HG03064 (cell line): Measurements from ENCODE around the gene MRPL17.
A peak's percentile ranks its signal among the peaks of the same experiment; 100 is the strongest.
"Not testable (repeated sequence)": the region's sequence is repeated elsewhere in the genome, so short reads cannot be mapped to it uniquely, and the experiment has no call there.

Source experiments
- ATAC-seq: cut with Tn5 transposase; IDR thresholded peaks from one replicate; pipeline ENCODE4 v1.9.1; 2021; ENCODE audit warnings: low read depth; ENCODE audit not compliant: unreplicated experiment

The MRPL17 gene

DNA sequence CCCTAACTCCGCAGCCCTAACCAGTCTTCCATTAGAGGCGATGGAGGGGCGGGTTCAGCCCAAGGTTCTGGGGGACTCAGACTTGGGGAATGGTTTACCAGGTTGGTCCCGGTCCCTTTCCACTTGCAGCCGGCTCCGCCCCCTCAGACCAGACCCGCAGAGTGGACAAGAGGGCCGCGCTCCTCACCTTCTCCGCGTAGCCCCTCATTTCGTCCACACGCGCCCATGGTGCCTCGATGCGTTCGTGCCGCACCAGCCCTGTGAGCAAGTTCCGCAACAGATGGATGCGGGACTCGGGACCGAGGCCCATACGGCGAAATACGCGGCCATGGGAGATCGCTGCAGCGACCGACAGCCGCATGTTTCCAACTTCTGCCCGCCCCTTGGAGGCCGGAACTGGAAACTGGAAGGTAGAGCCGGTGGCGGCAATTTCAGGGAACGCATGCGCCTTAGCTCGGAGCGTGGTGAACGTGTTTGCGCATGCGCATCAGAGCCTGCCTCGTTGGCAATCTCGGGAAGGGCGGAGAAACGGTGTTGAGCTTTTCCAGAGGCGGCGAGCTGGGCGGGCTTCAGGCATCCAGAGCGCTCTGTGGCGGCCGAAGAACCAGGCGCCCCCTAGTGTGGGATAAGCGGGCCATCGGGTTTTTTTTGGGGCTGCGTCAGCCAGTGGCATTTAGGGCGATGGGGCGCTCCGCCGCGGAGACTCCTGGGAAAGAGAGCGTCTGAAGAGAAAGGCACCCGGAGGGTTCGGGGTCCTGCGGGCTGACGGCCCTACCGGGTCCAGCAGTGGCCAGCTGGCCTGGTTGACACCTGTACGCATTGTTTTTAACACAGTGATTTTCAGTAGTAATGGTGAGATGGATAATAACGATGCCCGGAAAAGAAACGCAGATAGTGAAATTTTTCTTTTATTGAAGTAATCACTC lies at the start of gene MRPL17:
MRPL17 (minus strand) TSS at position 405 of the 926 bp plus-strand sequence; CDS start at position 361, 44 bp downstream.
- ATAC-seq, result peak; percentile 89

DNA sequence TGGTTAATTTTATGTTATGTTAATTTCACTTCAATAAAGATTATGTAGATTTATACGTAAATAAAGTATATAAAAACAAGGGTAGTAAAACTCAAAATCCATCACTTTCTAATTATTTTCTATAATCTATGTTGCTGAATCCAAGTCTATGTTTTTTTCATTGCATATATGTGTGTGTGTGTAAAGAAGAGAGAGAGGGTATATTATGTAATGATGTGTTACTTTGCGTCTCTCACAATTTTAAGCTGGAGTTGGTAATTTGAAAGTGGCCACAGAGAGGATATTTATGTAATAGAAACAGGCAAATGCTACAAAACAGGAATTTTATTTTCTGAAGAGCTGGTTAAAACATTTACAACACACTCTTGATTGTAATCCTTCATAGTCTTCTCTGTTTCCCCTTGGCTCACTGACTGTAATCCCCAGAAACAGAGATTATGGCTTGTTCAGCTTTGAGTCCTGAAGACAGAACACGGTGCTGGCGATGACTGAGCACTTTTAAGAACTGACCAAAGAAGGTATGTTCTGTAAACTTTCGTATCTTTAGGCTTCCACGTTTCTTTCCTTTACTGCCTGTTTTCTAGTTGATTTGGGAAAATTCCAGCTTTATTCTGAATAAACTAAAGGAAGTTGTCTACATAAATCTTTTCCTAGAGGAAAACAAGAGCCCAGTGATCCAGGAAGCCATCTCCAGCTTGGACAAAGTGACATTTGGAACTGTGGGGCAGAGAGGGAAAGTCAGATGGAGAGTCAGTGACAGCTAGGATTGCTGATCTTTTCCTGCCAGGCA lies 45.0 kb upstream of the MRPL17 start:
- ATAC-seq, result no peak

DNA sequence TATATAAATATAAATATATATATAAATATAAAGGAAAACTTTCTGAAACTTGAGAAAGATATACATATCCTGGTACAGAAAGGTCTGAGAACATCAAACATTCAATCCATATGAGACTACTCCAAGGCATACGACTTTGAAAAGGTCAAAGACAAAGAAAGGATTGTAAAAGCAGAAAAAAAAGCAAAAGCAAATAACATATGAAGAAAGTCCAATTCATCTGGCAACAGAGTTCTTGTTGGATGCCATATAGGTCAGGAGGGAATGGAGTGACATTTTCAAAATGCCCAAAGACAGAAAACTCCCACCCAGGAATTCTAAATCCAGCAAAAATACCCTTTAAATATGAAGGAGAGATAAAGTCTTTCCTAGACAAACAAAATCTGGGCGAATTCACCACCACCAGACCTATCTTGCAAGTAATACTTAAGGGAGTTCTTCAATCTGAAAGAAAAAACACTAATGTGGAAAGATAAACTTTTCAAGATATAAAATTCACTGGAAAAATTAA lies 42.3 kb upstream of the MRPL17 start:
- no peak for ATAC-seq

DNA sequence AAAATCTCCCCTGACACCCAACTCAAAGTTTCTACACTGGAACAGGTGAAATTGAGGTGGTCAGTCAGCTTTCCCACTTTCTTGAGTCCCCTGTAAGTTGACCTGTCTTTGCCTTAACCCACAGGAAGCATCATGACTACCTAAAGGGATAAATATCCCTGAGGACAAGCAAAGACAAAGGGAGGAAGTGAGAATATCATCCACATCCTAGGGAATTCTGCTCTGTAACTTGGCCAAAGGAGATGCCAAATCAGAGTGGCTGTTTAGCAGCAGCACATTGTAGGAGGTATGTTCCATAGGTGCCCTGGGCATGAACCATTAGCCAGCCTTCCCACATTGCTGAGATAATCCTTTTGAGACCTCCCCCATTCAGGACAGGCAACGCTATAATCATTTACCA lies 40.9 kb upstream of the MRPL17 start:
- no peak for ATAC-seq

DNA sequence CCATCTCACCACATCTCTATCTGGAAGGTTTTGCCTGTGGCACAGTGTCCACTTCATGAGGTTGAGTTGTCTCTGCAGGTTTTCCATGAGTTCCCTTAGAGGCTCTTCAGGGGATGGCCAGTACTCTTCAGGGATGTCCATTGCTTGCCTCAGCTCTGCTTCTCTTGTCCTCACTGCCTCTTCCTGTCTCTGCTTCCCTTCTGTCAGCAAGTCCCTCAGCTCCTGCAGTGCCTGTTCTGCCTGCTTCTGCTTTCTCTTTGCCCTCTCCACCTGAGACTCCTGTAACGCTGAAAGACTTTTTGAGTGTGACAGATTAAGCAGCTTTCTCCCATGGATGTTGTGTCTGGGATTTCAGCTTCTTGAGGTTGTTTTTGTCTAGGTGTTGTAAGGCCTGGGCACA lies 38.2 kb upstream of the MRPL17 start:
- ATAC-seq, result no peak

DNA sequence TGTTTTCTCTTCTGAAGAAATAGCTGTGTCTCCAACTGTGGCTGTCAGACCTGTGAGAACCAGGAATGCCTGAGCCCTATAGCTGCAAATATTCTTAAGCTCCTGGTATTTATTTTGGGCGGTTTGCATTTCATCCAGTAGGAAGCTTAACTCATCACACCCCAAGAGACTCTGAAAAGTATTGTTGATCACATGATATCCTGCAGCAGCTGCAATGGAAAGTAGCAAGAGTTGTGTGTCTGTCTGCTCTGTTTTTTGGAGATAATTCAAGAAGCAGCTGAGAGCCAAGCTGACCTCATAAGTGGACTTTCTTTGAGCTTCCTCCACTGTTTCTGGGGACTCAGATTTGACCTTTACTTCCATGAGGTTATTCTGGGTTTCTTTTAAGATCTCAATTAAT lies 36.4 kb upstream of the MRPL17 start:
- ATAC-seq, result no peak

DNA sequence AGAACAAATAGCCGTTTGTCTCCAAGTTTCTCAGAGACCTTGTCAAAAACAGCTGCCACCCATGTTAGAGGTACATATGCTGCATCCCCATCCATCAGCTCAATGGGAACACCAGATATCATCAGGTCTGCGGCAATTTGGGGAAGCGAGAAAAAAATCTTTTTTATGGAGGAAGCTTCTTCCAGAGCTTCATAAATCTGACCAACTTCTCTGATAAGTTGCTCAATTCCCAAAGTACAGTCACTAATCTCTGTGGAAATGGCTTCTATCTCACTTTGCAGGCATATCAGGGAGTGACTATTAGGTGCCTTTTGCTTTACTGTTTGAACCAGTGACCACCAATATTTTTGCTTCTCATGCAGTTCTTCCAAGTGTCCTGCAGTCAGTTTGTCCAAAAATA lies 34.3 kb upstream of the MRPL17 start:
- no peak for ATAC-seq

DNA sequence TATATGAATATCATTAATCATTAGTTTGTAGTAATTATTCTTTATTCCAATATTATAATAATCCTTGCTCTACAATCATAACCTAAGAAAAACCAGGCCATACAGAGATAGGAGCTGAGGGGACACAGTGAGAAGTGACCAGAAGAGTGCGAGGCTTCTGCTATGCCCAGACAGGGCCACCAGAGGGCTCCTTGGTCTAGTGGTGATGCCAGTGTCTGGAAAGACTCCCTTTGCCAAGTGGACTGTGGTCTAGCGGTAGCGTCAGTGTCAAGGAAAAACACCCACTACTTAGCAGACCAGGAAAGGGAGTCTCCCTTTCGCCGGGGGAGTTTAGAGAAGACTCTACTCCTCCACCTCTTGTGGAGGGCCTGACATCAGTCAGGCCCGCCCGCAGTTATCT lies 28.4 kb upstream of the MRPL17 start:
- not testable (repeated sequence) for ATAC-seq

DNA sequence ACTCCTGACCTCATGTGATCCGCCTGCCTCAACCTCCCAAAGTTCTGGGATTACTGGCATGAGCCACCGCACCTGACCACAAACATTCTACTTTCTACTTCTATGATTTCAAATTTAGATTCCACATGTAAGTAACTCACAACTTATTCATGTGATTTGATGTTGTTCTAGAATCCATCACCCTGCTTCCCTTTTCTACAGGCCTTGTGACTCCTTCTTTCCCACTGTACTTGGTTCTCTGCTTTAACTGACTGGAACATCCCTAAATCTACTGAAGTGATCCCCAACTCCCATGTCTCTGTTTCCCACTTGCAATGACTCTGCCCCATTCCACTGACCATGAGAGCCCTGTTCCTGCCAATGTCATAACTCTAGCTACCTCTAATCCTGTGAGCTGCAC lies 25.7 kb upstream of the MRPL17 start:
- ATAC-seq, result no peak

DNA sequence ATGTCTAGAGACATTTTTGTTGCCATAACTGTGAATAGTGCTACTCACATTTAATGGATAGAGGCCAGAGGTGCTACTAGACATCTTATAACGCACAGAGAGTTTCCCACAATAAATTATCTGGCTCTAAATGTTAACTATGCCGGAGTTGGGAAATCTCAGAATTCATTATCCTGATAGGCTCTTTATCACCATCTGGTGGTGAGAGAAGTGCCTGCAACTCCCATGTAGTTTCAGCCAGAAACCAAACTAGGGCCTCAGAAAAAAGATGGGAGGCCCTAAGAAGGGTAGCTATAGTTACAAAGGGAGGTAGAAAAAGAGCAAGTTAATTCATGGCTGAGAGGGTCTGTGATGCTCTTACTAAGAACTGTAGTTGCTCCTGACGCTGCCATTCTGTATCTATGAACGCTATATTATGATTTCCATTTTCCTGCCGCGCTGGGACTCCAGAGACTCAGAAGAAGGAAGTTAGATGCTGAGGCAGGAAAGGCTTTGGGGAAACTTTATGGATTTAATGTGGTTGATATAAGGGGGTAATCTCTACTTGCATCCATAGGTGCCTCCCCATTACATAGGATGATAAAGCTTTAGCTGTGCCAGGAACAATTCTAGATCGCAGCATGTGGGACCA lies 22.9 kb upstream of the MRPL17 start:
- no peak for ATAC-seq

DNA sequence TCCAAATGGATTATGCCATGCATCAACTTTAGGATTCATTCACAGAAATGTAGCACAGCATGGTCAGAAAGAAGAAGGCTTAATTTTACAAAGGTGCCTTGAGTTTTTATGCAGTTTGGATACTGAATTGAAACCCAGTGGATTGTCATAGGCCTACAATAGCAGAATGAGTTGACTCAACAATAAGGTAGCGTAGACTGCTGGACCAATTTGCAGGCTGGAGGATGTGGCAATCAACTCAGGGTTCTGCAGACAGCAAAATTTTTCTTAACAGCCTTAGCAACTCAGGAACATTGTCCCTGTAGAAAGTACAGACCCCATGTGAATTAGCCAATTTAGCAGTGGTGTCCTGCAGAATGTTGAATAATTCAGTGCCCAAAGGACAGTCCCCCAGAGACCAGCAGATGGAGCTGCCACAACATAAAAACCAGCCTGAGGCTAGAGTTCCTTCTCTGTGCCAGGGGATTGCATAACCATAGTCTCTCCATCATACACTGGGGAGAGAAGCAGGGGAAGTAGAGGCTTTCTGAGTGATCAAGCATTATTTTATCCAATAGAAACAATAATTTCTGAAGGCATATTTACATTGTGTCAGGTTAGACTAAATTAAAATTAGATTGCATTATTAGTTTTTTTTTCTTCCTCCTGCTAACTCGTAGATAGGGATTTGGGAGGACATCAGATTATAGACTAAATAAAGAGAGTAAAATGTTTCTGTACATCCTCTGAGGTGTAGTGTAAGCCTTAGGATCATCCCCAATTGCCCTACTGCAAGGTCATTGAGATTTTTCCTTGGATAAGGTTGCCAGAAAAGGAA lies 20.3 kb upstream of the MRPL17 start:
- no peak for ATAC-seq

DNA sequence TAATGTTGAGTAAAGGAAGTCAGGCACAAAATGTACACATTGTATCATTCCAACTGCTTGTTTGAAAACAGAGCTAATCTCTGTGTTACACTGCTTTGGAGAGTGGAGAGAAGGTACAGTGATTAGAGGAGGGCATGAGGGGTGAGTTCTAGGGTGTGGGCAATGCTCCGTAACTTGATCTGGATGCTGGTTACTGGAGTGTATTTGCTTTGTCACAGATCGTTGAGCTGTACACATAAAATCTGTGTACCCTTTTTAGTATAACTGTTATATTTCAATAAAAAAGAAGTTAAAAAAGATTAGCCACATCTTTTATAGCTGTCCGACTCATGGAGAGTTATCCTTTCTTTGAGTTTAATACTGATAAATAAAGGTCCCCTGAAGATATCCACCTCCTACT lies 18.8 kb upstream of the MRPL17 start:
- ATAC-seq, result not testable (repeated sequence)

DNA sequence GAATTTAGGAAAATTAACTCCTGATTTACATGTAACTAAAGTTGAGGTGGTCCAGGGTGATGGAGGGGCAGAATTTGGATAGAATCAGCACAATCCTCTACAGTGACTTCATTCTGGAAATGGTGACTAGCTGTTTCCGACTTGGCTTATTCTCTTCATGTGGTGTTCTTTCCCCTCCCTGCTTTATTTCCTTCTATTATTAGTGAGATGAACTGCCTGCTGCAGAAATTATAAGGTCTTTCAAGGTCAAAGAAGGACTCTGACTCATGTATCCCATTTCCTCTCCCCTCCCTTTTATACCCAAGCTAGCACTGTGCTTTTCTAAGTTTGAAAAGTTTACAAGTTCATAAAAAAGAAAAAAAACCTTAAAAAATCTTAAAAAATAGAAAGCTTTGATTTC lies 12.2 kb upstream of the MRPL17 start:
- ATAC-seq, result no peak

DNA sequence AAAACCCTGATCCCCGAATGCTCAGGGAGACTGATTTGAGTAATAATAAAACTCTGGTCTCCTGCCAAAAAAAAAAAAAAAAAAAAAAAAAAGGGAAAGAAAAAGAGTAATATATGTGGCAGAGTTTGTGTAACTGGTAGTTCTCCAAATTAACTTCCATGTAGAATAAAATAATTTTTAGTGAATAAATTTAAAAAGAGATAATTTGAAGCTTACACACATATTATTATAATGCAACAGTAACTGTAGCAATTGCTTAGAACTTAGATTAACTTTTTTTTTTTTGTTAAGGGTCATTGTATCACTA lies 11.0 kb upstream of the MRPL17 start:
- ATAC-seq, result no peak

DNA sequence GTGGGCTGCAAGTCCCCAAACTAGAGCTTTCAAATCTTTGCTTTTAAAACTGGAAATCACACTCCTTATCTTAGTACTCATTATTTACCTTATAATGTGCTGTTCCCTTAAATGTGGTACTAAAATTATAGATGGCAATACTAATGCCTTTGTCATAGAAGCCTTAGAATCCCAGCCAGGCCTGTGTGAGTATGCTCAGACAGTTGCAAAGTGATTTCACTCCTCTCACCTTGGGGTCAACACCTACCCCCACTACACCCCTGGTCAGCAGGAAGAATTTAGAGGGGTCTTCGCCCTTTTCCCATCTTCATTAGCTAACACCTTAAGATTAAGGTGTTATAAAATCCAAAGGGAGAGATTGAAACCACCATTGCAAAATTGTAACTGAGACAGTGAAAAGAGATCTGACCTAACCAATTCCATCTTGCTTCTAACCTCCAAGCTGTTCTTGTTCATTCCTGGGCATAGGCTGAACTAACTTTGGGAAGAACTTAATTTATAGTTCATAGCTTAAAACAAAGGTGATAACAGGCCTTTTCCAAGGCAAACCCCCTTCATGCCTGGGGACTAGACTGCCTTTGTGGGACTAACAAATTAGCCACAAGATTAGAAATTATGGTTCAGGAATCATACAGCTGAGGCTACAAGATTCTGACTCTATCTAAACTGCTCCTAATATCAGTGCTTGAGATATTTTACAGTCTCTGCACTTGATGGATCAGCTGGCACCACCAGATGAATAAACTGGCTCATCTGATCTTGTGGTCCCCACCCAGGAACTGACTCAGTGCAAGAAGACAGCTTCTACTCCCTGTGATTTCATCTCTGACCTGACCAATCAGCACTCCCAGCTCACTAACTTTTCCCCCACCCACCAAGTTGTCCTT lies 10.4 kb upstream of the MRPL17 start:
- no peak for ATAC-seq

DNA sequence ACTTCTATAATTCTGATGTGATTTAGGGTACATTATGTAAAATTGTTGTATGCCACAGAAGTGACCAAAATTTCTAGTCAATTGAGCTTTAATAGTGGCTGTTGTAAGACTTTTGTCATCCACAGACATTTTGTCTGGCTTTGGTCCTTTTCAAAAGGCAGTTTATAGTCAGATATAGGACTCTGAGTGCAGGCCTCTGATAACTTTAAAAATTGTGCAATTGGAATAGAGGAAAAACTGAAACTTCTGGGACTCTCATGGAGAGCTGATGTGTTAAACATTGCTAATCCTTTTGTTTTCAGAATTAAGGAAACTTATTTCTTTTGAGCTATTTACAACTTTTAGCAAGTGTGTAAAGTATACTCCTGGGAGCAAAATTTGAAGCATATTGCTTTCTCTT lies 9.0 kb upstream of the MRPL17 start:
- ATAC-seq, result no peak

DNA sequence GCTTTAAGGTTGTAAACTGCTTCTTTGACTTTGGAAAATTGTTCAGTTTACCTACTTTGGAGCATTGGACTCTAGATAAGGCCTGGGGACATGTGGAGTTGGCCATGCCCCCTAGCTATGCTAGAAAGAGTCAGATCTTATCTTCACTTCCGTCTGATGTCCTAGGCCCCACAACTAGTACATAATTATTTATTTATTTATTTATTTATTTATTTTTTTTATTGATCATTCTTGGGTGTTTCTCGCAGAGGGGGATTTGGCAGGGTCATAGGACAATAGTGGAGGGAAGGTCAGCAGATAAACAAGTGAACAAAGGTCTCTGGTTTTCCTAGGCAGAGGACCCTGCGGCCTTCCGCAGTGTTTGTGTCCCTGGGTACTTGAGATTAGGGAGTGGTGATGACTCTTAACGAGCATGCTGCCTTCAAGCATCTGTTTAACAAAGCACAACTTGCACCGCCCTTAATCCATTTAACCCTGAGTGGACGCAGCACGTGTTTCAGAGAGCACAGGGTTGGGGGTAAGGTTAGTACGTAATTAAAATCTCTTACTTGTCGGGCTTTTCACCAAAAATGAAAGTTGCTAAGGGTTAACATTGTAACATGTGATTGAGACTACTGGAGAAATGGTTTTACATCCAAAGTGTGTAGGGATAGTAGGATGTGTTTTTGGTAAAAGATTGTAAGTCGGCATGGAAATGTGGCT lies 7.4 kb upstream of the MRPL17 start:
- ATAC-seq, result not testable (repeated sequence)

DNA sequence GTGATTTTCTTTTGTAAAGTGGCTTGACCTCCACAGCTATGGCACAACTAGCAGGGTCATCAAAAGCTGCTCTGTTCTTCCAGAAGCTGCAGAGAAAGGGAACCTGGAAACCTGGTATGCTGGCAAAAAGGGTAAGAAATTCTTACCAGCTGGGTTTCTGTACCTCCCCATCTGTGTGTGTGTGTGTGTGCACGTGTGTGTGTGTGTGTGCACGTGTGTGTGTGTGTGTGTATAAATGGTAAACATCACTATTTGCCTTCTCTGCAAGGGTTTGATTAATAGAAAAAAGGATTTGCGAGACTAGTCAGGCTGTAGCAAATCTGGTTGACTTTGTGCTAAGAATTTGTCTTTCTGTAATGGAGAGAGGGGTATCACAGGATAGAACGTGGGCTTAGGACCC lies 4.7 kb upstream of the MRPL17 start:
- ATAC-seq, result no peak

DNA sequence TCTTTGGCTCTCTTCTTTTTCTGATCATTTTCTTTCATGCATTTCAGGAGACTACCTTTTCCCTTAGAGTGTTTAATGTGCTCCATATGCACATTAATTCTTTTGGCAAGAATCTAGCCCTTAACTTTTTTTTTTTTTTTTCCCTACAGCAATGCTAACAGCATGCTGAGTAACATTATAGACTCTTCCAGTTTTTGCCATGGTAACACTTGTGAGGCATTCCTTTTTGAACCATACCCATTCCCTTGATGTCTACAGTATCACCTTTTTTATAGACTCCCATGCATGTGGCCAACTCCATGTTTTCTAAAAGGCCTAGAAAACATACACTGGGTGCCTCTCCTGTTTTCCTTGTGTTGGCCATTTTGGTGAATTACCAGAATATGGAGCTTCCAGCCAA lies 2.9 kb upstream of the MRPL17 start:
- no peak for ATAC-seq
